NCI-H748 (cell line): ENCODE results near the gene STK39.
A peak's percentile ranks its signal among the peaks of the same experiment; 100 is the strongest.

ENCODE experiments used
- DNase-seq: peaks from one replicate; lab custom pipeline; 2025; ENCODE audit not compliant: unreplicated experiment; lab: John Stamatoyannopoulos, UW

The STK39 gene

GRCh38 chr2:168210895-168211570 lies 36.4 kb downstream of the STK39 start:
- DNase-seq, result no peak

DNA sequence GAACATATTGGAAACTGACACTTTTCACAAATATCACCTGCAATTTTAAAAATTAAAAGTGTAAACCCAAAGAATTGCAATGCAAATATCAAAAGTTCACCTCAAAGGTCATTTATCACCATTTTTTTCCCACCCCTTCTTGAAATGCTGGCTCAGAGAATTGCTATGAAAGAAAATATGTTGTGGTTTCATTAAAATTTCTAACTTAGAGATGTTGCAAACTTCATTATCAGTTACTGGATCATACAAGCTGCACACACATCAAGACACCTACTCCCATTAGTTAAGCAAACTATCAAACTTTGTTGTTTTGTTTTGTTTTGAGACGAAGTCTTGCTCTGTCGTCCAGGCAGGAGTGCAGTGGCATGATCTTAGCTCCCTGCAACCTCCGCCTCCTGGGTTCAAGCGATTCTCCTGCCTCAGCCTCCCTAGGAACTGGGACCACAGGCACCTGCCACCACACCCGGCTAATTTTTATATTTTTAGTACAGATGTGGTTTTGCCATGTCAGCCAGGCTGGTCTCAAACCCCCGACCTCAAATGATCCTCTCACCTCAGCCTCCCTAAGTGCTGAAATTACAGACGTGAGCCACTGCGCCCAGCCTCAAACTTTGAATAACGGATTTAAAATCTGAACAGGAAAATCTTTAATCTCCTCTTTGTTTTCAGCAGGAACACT lies 37.0 kb downstream of the STK39 start:
- no peak for DNase-seq

GRCh38 chr2:168208652-168209051 lies 38.7 kb downstream of the STK39 start:
- DNase-seq, result no peak

DNA sequence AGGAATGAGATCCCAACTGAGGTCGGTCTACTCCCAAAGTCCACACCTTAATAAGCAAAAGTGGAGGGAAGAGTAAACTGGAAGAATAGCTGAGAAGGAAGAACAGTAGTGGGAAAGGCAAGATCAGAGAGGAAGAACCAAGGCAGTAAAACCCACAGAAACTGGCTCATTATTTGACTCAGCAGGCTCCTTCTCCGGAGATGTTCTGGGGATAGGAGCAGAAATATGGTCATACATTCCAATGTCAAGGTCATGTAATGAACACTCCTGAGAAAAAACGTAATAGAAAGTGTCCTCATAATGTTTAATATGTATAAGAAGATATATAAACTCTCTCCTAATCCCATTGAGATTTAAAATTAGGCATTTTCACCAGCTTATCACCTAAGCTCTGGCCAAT lies 39.5 kb downstream of the STK39 start:
- no peak for DNase-seq

GRCh38 chr2:168203762-168204693 lies 43.4 kb downstream of the STK39 start:
- no peak for DNase-seq

- no peak for DNase-seq
Measured at GRCh38 chr2:168201584-168202116, 45.7 kb downstream of the STK39 start.

DNA sequence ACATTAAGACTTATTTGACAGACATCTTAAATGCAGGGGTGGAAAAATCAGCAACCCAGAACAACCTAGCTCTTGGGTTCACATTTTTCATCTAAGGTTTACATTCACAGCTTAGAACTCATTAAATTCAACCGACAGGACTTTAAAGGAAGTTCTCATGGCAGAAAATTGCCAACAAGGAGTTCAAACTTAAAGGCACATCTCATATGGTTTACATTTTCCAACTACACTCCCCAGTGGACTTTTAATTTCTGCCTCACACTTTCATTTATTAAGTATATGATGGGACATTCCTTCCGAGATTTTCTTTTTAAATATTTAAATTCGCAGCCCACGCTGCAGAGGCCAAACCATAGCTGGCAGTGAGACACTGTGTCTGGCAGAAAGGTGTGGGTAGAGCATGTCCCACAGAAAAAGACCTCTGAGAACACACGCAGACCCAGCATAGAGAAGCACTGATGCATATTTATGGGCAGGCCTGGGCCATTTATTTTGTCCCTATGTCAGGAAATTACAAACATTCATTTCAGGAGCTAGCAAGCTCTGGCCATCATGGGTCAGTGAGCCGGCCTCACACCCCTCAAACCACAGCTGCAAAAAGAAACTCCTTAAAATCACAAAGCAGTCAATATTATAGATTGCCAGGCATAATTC lies 46.3 kb downstream of the STK39 start:
- DNase-seq, result no peak

DNA sequence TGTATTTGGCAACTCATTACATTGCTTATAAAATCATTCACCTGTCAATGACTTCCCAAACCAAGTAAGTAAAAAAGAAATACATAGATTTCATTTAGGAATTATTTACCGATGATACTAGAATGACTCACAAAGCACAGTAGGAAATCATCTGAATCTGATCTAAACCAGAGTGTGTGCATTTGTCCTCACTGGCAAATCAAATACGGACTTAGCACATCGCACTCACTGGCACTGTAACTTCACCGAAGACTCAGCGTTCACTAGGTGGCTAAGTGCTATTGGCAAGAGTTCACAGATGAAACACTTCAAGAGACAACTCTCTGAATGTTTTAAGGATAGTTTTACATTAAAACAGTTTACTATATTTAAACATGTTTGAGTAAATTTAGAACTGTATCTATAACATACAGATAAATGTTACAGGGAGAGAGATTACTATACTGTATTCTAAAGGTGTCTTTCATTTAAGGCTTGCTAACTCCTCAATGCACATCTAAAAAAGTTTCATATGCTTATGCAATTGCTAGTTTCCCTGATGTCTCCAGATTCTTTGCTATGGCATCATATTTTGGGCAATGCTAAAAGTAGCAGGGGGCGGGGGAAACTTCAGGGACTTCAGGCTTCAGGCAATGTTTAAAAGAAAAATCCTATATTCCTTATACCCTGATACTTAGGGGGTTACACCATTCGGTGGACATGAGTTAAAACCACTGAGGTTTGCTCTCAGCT lies 48.8 kb downstream of the STK39 start:
- no peak for DNase-seq

GRCh38 chr2:168196764-168197180 lies 50.6 kb downstream of the STK39 start:
- no peak for DNase-seq

- no peak for DNase-seq
Measured at GRCh38 chr2:168194784-168195522, 52.4 kb downstream of the STK39 start.

- DNase-seq, result peak; percentile 60
Measured at GRCh38 chr2:168192839-168193616, 54.4 kb downstream of the STK39 start.

- DNase-seq, result peak; percentile 33
Measured at GRCh38 chr2:168191955-168192785, 55.2 kb downstream of the STK39 start.

- DNase-seq, result no peak
Measured at GRCh38 chr2:168190590-168191336, 56.6 kb downstream of the STK39 start.

GRCh38 chr2:168189835-168190569 lies 57.4 kb downstream of the STK39 start:
- DNase-seq, result no peak

GRCh38 chr2:168188002-168188401 lies 59.4 kb downstream of the STK39 start:
- DNase-seq, result no peak

- DNase-seq, result no peak
Measured at GRCh38 chr2:168186452-168186851, 60.9 kb downstream of the STK39 start.
